HuH-7.5 (cell line): Measurements from ENCODE around the gene STH.
"Not testable (repeated sequence)": the region's sequence is repeated elsewhere in the genome, so short reads cannot be mapped to it uniquely, and the experiment has no call there.

Experiments
- DNase-seq: peaks from one replicate; pipeline ENCODE4 v3.0.0; 2011; ENCODE audit warnings: low spot score

STH gene

GRCh38 chr17:45998987-45999899 lies at the start of gene STH:
Gene STH (plus strand): TSS chr17:45999250. CDS start chr17:45999280, 30 bp downstream.
- no peak for DNase-seq

DNA sequence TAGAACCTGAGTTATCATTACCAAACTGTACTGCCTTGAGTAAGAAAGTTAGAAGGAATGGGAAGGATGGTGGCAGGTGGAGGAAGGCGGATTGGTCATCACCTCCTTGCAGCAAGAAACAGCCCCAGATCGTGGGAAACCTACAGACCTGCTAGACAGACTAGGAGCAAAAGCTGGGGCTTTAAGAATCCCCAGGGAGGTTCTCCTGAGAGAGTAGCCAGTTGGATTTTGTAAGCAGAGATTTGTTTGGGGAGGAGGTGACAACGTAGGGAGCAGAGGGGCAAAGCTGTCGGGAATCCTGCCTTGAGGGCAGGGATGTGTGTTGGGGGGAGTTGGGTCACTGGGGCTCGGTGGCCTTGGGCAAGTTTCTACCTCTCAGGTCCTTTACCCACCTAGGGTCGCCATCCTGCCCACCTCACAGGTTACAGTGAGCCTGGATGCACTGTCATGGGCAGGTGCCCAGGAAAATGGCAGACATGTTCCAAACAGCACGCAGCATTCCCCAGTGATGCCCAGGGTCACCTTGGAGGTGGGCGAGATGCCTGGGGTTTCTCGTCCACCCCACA lies 49.2 kb upstream of the STH start:
- no peak for DNase-seq

- no peak for DNase-seq
Measured at GRCh38 chr17:45950888-45951287, 48.2 kb upstream of the STH start.

DNA sequence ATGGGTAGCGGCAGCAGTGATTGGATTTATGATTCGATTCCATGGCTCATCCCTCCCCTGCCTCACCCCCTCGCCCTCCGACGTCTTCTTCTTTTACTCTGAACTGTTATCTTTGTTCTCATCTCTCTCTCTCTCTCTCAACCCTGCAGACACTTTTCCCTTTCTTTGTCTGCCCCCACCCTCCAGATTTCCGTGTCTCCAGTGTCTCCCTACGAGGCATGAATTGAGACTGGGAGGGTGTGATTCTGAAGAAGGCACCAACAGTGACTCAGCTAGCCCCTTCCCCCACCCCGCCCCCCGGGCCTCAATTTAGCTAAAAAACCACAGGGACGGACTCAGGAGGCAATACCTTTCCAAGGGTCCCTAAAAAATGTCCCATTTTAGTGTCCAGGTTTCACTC lies 47.6 kb upstream of the STH start:
- DNase-seq = no peak

DNA sequence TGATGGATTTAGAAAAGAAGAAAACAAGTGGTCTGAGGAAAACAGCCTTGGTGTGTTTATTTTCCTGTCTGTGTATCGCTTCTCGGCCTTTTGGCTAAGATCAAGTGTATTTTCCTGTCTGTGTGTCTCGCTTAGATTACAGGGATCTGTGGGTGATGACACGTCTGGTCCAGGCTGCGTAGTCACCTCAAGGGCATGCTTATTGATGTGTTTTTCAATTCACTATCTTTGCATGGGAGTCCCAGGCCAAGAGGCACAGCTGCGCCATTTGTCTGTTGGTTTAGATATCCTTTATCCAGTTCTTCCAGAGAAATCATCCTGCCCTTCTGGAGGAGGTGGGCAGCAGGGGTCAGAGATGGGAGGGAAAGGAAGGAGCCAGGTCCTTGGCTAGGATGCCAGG lies 47.1 kb upstream of the STH start:
- DNase-seq = no peak

GRCh38 chr17:45952814-45953320 lies 46.2 kb upstream of the STH start:
- DNase-seq = no peak

GRCh38 chr17:45953561-45953960 lies 45.5 kb upstream of the STH start:
- DNase-seq = no peak

- DNase-seq = no peak
Measured at GRCh38 chr17:45954914-45955313, 44.1 kb upstream of the STH start.

- no peak for DNase-seq
Measured at GRCh38 chr17:45955326-45955725, 43.7 kb upstream of the STH start.

- DNase-seq = no peak
Measured at GRCh38 chr17:45956090-45956489, 43.0 kb upstream of the STH start.

GRCh38 chr17:45956746-45957145 lies 42.3 kb upstream of the STH start:
- DNase-seq = not testable (repeated sequence)

DNA sequence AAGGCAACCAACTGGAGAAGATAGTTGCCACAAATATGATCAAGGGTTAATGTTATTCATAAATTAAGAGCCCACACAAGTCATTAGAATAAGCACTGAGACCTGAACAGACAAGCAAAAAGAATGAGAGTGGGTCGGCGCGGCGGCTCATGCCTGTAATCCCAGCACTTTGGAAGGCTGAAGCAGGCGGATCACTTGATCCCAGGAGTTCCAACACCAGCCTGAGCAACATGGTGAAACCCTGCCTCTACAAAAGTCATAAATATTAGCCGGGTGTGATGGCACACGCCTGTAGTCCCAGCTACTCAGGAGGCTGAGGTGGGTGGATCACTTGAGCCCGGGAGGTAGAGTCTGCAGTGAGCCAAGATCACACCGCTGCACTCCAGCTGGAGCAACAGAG lies 40.7 kb upstream of the STH start:
- DNase-seq = no peak

DNA sequence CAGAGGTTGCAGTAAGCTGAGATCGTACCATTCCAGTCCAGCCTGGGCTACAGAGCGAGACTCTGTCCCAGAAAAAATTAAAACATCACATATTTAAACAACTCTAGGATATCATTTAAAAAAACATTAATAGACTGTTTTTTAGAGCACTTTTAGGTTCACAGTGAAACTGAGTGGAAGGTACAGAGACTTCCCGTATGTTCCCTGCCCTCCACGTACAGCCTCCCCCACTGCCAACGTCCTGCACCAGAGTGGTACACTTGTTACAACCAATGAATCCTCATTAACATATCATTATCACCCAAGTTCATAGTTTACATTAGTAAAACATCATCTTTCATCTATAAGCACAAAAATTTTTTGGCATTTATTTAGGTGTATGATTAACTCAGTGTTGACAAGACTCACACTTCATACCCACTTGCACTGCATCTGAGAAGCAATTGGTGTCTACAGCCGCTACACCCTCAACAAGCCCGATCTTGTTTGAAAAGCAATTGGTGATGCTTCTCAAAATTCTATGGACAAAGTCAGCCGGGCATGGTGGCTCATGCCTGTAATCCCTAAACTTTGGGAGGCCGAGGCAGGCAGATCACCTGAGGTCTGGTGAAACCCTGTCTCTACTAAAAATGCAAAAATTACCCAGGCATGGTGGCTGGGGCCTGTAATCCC lies 39.9 kb upstream of the STH start:
- no peak for DNase-seq

DNA sequence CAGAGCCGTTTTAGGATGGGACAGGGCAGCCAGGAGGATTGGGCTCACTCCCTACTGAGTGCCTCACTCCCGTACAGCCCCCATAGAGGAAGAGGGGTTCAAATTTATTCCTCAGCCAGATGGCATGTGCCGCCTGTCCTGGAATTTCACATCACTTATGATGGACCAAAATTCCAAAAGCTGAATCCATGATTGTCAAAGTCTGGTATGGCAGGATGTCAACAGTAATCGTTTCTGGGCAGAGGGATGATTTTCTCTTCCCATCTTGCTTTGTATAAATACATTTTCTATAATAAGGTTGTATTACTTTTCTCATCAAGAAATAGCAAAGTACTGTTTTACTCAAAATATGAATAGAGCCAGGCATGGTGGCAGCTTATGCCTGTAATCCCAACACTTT lies 38.7 kb upstream of the STH start:
- no peak for DNase-seq

DNA sequence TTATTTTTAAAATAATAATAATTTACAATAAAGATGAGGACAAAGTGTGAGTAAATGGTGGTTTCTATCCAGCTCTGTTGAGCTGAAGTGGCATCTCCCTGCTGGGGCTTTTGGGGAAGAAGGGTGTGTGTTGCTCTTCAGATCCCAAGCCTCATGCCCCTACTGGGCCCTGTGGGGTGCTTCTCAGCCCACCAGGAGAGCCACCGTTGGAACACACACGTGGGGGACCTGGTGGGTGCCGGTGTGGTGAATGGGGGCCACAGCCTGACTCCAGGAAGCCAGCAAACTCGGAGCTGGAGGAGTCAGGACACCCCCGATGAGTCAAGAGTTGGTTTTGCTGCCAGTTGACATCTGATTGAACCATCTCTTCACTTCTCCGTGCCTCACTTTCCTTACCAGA lies 37.8 kb upstream of the STH start:
- no peak for DNase-seq

- no peak for DNase-seq
Measured at GRCh38 chr17:45962221-45962972, 36.7 kb upstream of the STH start.

DNA sequence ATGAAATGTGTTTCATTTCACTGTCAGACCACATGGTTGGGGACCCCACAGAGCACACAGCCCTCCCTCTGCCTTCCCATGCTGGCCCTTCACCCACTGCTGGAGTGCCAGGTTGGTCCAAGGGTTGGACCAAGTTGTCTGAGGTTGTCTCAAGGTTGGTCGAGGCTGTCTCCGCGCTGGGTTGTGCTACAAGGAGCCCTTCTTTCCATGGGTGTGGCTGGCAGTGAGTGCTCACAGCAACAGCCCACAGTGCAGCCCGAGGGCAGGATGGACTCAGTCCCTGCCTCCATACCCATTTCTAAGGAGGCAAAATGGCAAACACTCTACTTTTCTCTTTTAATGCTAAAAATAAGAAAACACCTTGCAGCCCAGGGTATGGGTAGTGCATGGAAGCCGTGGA lies 35.8 kb upstream of the STH start:
- no peak for DNase-seq

GRCh38 chr17:45963889-45964288 lies 35.2 kb upstream of the STH start:
- no peak for DNase-seq

DNA sequence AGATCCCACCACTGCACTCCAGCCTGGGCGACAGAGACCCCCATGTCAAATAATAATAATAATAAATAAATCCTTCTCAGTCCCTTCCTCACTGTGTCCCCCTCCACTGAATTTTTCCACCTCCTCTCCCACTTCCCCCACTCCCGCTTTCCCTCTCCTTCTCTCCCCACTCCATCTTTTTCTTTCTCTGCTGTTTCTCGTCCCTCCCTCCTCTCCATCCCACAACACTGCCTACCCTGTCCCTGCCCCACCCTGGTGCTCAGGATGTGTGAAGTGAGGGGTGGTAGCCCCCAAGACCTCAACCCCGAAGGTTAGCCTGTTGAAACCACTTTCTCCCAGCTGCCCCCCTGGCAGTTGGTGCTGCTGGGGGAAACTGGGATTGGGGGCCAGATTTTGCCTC lies 34.4 kb upstream of the STH start:
- no peak for DNase-seq

- no peak for DNase-seq
Measured at GRCh38 chr17:45965812-45966211, 33.2 kb upstream of the STH start.

GRCh38 chr17:45966606-45967280 lies 32.3 kb upstream of the STH start:
- no peak for DNase-seq

DNA sequence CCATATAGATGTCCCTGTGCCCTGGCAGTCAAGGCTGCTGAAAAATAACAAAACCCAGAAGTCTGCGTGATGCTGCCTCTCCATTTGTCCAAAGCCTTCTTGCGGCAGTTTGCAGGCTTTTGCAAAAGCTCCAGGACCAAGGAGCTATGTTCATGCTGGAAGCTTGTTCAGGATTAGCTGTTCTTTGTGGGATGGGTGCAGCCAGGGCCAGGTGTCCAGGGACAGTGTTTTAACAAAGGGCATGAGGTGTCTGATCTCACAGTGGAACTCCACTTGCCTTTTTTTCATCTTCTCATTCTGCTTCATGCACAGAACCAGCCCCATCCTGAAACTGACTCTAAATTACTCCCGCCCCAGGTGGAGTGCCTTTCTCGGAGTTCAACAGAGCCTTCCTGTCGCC lies 31.7 kb upstream of the STH start:
- DNase-seq = no peak
